H9 (cell line): ENCODE results near the gene ESRP2. TPM values are rescaled to one million over a fixed set of nuclear protein-coding genes. Genes with fewer than 3 reads are reported as not detected.

Experiments
- DNase-seq: peaks from one replicate; pipeline ENCODE4 v3.0.0-alpha.2; 2017
- H2AFZ ChIP-seq: one replicate; pipeline ENCODE4 v1.6.1; 2013; ENCODE audit warnings: mild to moderate bottlenecking, low read length, control low read depth, moderate library complexity
- H2AK5ac ChIP-seq: 2 replicates; pipeline ENCODE4 v1.6.1; 2013; ENCODE audit warnings: low read length, control low read depth, mixed read lengths; ENCODE audit not compliant: insufficient read length
- H2BK120ac ChIP-seq: one replicate; pipeline ENCODE4 v1.6.1; 2013; ENCODE audit warnings: low read depth, mild to moderate bottlenecking, low read length, control low read depth, inconsistent platforms; ENCODE audit not compliant: poor library complexity, severe bottlenecking
- H2BK12ac ChIP-seq: 2 replicates; pipeline ENCODE4 v1.6.1; 2013; ENCODE audit warnings: low read length, control low read depth, mixed read lengths, low read depth; ENCODE audit not compliant: insufficient read length
- H2BK15ac ChIP-seq: 2 replicates; pipeline ENCODE4 v1.6.1; 2013; ENCODE audit warnings: low read depth, low read length, control low read depth
- H2BK20ac ChIP-seq: one replicate; pipeline ENCODE4 v1.6.1; 2013; ENCODE audit warnings: low read depth, mild to moderate bottlenecking, low read length, control low read depth, inconsistent platforms; ENCODE audit not compliant: poor library complexity, severe bottlenecking
- H2BK5ac ChIP-seq: 2 replicates; pipeline ENCODE4 v1.6.1; 2013; ENCODE audit warnings: low read length, control low read depth, mixed read lengths; ENCODE audit not compliant: insufficient read length
- H3K14ac ChIP-seq: 2 replicates; pipeline ENCODE4 v1.6.1; 2013; ENCODE audit warnings: low read length, control low read depth; ENCODE audit not compliant: insufficient read depth
- H3K18ac ChIP-seq: 2 replicates; pipeline ENCODE4 v1.6.1; 2013; ENCODE audit warnings: low read depth, mild to moderate bottlenecking, mixed read lengths, low read length, control low read depth; ENCODE audit not compliant: insufficient read length
- H3K23ac ChIP-seq: 2 replicates; pipeline ENCODE4 v1.6.1; 2013; ENCODE audit warnings: low read length, control low read depth, mixed read lengths, low read depth; ENCODE audit not compliant: insufficient read length
- H3K23me2 ChIP-seq: 2 replicates; pipeline ENCODE4 v1.6.1; 2013; ENCODE audit warnings: low read depth, mild to moderate bottlenecking, mixed read lengths, low read length, control low read depth; ENCODE audit not compliant: insufficient read length, poor library complexity, severe bottlenecking
- H3K27ac ChIP-seq: 2 replicates; pipeline ENCODE4 v1.5.1; 2013; ENCODE audit warnings: low read length, control low read depth, mixed read lengths, low read depth; ENCODE audit not compliant: insufficient read length
- H3K27me3 ChIP-seq: 2 replicates; pipeline ENCODE4 v1.6.1; 2013; ENCODE audit warnings: low read length, control low read depth, inconsistent platforms; ENCODE audit not compliant: insufficient read depth
- H3K4ac ChIP-seq: 2 replicates; pipeline ENCODE4 v1.6.1; 2013; ENCODE audit warnings: low read depth, mild to moderate bottlenecking, control low read depth, inconsistent platforms, low read length, moderate library complexity
- H3K4me1 ChIP-seq: 2 replicates; pipeline ENCODE4 v1.6.1; 2013; ENCODE audit warnings: low read length, control low read depth, inconsistent platforms; ENCODE audit not compliant: insufficient read depth
- H3K4me2 ChIP-seq: 2 replicates; pipeline ENCODE4 v1.6.1; 2013; ENCODE audit warnings: low read length, control low read depth, mixed read lengths; ENCODE audit not compliant: insufficient read length, insufficient read depth
- H3K56ac ChIP-seq: 2 replicates; pipeline ENCODE4 v1.6.1; 2013; ENCODE audit warnings: low read depth, mild to moderate bottlenecking, mixed read lengths, low read length, control low read depth; ENCODE audit not compliant: insufficient read length
- H3K79me1 ChIP-seq: 2 replicates; pipeline ENCODE4 v1.6.1; 2013; ENCODE audit warnings: low read depth, mild to moderate bottlenecking, moderate library complexity, low read length, control low read depth, inconsistent platforms; ENCODE audit not compliant: insufficient read depth, poor library complexity, severe bottlenecking
- H3K79me2 ChIP-seq: 2 replicates; pipeline ENCODE4 v1.6.1; 2013; ENCODE audit warnings: low read length, control low read depth, inconsistent platforms; ENCODE audit not compliant: insufficient read depth
- H3K9ac ChIP-seq: 2 replicates; pipeline ENCODE4 v1.6.1; 2013; ENCODE audit warnings: low read length, control low read depth, mixed read lengths; ENCODE audit not compliant: insufficient read length; ENCODE audit errors: extremely low read depth
- H3K9me3 ChIP-seq: one replicate; pipeline ENCODE4 v1.6.1; 2013; ENCODE audit warnings: low read depth, low read length, inconsistent platforms; ENCODE audit not compliant: control insufficient read depth
- H3T11ph ChIP-seq: one replicate; pipeline ENCODE4 v1.6.1; 2013; ENCODE audit warnings: mild to moderate bottlenecking, low read length, control low read depth, inconsistent platforms
- H4K20me1 ChIP-seq: one replicate; pipeline ENCODE4 v1.6.1; 2013; ENCODE audit not compliant: control insufficient read depth, insufficient read length, insufficient read depth
- H4K5ac ChIP-seq: 2 replicates; pipeline ENCODE4 v1.6.1; 2013; ENCODE audit warnings: low read depth, mild to moderate bottlenecking, mixed read lengths, low read length, control low read depth; ENCODE audit not compliant: insufficient read length
- H4K8ac ChIP-seq: replicated peaks from 2 replicates; pipeline ENCODE4 v1.6.1; 2013; ENCODE audit warnings: low read length, control low read depth, mixed read lengths, low read depth; ENCODE audit not compliant: insufficient read length
- H4K91ac ChIP-seq: 2 replicates; pipeline ENCODE4 v1.6.1; 2013; ENCODE audit warnings: low read depth, mild to moderate bottlenecking, moderate library complexity, mixed read lengths, low read length, control low read depth; ENCODE audit not compliant: insufficient read length
- H3K27ac Mint-ChIP-seq, 3 experiments: 2 replicates in 2 of 3; 3 replicates in 1 of 3; pipeline ENCODE4 v1.8.0; 2020 to 2021; ENCODE audit warnings: mixed read lengths in 3 of 3, mild to moderate bottlenecking in 1 of 3, moderate library complexity in 1 of 3
- H3K27me3 Mint-ChIP-seq: 2 replicates; pipeline ENCODE4 v1.8.0; 2021; ENCODE audit warnings: low read depth, mild to moderate bottlenecking, moderate library complexity, mixed read lengths
- H3K36me3 Mint-ChIP-seq, 3 experiments: 2 replicates in 2 of 3; 3 replicates in 1 of 3; pipeline ENCODE4 v1.8.0; 2020 to 2021; ENCODE audit warnings: low read depth in 3 of 3, mixed read lengths in 3 of 3; ENCODE audit not compliant: insufficient read depth in 1 of 3
- H3K4me1 Mint-ChIP-seq, 2 experiments: 2 replicates each; pipeline ENCODE4 v1.8.0; 2020; ENCODE audit warnings: mixed read lengths in 2 of 2
- H3K4me3 Mint-ChIP-seq, 2 experiments: 2 replicates in 1 of 2; 3 replicates in 1 of 2; pipeline ENCODE4 v1.8.0; 2020 to 2021; ENCODE audit warnings: mild to moderate bottlenecking in 2 of 2, mixed read lengths in 2 of 2, moderate library complexity in 1 of 2
- H3K9me3 Mint-ChIP-seq, 2 experiments: 2 replicates in 1 of 2; 3 replicates in 1 of 2; pipeline ENCODE4 v1.8.0; 2020; ENCODE audit warnings: mild to moderate bottlenecking in 2 of 2, mixed read lengths in 2 of 2, moderate library complexity in 1 of 2
- WGBS: extraction: QIAGEN DNeasy Blood & Tissue Kit; methylation state at CpG from one replicate; pipeline ENCODE4 v1.1.7; 2013; ENCODE audit warnings: missing lambda C conversion rate, low lambda C conversion rate, mixed read lengths; ENCODE audit not compliant: insufficient read length; ENCODE audit errors: extremely low coverage; 5-methylcytosine and 5-hydroxymethylcytosine counted together
- total RNA-seq: library from RNA; stranded (reverse); gene quantifications from 2 replicates; pipeline ENCODE4 v1.2.1, GENCODE V29; 2021
- TF ChIP-seq, protein P1 (sequence below): fragments of 200-600 bp; sonication (generic); conservative IDR thresholded peaks from 3 replicates; pipeline ENCODE4 v1.8.0; 2021; ENCODE audit warnings: antibody characterized with exemption, mild to moderate bottlenecking

The ESRP2 gene
- total RNA-seq, 1 experiment from 2014 or later: 59.5 TPM

DNA sequence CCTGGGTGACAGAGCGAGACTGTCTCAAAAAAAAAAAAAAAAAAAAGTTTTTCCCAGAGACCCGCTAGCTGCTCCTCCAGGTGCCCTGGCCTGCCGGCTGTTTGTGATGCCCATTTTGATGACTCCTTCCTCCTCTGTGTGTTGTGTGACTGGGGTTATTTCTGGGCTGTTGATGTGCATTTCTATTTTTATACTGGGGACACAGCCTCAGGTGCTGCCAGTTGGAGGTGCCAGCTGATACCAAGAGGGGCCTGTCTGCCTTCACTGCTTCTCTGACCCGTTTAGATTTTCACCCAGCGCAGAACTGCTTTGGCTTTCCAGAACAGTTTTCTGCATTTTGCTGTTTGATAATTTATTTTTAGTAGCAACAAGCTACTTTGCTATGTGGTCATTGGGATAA is 15.9 kb upstream of the ESRP2 start:
- Histone ChIP-seq H3K9me3 (no peaks in the 10 kb centered on the region), H4K91ac (no peak overlapping the region), H2BK15ac (no peak overlapping the region), H3K79me2 (no peaks in the 10 kb centered on the region), H3K27me3 (no peaks in the 10 kb centered on the region), H3K79me1 (no peaks in the 10 kb centered on the region), H2BK12ac (no peak overlapping the region), H3K23ac (no peak overlapping the region), H3K9ac (no peak overlapping the region), H3K56ac (no peak overlapping the region), H3K4me1 (no peaks in the 10 kb centered on the region), H3K18ac (no peak overlapping the region), H2BK120ac (no peak overlapping the region), H4K20me1 (no peaks in the 10 kb centered on the region), H3T11ph (no peak overlapping the region), H3K4me2 (no peak overlapping the region), H3K14ac (no peak overlapping the region), H4K8ac (no peak overlapping the region), H2BK5ac (no peak overlapping the region), H3K4ac (no peak overlapping the region), H3K27ac (no peak overlapping the region), H2BK20ac (no peak overlapping the region), H4K5ac (no peak overlapping the region), H2AFZ (no peak overlapping the region), H2AK5ac (no peak overlapping the region), H3K23me2 (no peaks in the 10 kb centered on the region)
- WGBS: no CpG with 5 or more reads among the region's 5 CpGs
- Mint-ChIP-seq H3K4me1 (no peaks in the 10 kb centered on the region), H3K27ac (no peak overlapping the region), H3K36me3 (peaks cover 1 to 18% (median 7%) of the 10 kb centered on the region in 3 experiments; a peak in 5 of 7 replicates), H3K27me3 (no peaks in the 10 kb centered on the region), H3K4me3 (no peak overlapping the region), H3K9me3 (no peaks in the 10 kb centered on the region)
- TF ChIP-seq, protein P1, sequence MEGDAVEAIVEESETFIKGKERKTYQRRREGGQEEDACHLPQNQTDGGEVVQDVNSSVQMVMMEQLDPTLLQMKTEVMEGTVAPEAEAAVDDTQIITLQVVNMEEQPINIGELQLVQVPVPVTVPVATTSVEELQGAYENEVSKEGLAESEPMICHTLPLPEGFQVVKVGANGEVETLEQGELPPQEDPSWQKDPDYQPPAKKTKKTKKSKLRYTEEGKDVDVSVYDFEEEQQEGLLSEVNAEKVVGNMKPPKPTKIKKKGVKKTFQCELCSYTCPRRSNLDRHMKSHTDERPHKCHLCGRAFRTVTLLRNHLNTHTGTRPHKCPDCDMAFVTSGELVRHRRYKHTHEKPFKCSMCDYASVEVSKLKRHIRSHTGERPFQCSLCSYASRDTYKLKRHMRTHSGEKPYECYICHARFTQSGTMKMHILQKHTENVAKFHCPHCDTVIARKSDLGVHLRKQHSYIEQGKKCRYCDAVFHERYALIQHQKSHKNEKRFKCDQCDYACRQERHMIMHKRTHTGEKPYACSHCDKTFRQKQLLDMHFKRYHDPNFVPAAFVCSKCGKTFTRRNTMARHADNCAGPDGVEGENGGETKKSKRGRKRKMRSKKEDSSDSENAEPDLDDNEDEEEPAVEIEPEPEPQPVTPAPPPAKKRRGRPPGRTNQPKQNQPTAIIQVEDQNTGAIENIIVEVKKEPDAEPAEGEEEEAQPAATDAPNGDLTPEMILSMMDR: no peak
- DNase-seq: no peak
